GM12801 (cell line): ENCODE measurements around the gene N4BP2L2.

ENCODE experiments used
- TF ChIP-seq, protein P1 (sequence below): IDR thresholded peaks from one replicate; pipeline ENCODE4 v1.5.1; 2011; ENCODE audit warnings: control low read depth; ENCODE audit not compliant: insufficient read length; ENCODE audit errors: extremely low read depth

The N4BP2L2 gene

DNA sequence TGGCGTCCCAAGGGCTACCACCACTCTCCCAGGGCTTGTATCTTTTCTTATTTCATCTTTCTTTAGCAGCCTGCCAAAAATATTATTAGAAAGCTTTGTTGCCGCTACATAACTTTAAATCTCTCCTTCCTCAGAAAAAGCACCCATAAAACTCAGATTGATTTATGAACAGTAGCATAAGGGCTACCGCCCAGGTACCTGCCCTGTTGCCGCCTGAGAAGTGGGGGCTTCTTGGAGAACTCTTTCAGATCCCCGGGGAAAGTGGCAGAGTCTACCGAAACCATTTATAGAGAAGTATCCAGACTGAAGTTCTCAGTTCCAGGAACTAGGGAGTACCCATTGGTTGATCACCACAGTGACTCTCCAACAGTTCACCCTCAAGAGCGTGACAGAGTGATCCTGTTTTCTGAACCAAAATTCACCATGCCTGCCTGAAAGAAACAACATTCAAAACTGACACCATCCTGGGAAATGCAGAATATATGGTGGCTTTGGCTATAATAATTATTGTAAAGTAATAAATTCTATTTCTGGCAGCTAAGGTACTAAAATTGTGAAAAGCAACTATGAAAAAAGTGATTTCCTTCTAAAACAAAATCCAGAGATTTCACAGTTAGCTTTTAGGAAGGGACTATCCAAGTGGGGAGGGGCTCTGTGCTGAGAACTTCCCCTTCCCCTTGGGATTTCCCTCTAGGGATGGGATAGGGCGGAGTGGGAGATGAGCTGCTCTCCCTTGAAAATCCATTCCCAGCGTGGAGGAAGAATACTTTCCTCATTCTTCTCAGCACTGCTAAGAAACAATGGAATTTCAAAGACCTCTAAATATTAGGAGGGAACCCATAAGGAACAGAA is 109.8 kb downstream of the N4BP2L2 start:
- TF ChIP-seq, protein P1, sequence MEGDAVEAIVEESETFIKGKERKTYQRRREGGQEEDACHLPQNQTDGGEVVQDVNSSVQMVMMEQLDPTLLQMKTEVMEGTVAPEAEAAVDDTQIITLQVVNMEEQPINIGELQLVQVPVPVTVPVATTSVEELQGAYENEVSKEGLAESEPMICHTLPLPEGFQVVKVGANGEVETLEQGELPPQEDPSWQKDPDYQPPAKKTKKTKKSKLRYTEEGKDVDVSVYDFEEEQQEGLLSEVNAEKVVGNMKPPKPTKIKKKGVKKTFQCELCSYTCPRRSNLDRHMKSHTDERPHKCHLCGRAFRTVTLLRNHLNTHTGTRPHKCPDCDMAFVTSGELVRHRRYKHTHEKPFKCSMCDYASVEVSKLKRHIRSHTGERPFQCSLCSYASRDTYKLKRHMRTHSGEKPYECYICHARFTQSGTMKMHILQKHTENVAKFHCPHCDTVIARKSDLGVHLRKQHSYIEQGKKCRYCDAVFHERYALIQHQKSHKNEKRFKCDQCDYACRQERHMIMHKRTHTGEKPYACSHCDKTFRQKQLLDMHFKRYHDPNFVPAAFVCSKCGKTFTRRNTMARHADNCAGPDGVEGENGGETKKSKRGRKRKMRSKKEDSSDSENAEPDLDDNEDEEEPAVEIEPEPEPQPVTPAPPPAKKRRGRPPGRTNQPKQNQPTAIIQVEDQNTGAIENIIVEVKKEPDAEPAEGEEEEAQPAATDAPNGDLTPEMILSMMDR, result no peak

DNA sequence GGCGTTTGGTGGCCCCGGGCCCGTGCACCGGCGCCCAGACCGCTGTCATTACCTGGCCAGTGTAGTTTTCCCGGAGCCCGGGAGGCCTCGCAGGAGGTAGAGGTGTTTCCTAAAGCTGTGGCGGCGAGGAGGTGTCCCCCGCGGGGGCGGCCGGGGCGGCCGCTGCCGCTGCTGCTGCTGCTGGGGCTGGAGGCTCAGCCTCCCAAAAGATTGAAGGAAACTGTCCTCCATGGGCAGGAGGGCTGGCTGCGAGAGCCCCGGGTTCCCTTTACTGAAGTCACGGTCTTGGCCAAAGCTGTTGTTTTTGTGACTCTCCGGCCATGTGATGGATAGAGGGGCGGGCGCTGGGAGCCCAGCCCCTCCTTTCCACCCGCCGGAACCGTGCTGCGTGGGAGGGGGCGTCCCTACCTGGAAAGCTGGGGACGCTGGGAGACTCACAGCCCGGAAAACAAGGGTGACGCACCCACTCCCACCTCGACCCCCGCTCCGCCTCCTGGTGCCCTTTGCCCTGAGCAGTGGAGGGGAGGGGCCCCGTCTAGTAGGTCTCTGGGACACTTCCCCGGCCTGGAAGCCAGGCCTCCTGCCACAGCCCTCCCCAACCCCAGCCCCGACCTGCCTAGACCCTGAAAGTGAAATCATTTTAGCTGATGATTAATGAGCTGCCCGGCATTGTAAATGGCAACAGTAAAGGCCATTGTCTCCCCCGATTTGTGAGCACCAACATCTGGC is 110.6 kb downstream of the N4BP2L2 start, which contains the start of gene N4BP2L1:
Gene N4BP2L1 (minus strand): TSS at position 279 of the 729 bp plus-strand sequence. CDS start 48 bp downstream, at position 231.
- TF ChIP-seq, protein P1, result no peak

DNA sequence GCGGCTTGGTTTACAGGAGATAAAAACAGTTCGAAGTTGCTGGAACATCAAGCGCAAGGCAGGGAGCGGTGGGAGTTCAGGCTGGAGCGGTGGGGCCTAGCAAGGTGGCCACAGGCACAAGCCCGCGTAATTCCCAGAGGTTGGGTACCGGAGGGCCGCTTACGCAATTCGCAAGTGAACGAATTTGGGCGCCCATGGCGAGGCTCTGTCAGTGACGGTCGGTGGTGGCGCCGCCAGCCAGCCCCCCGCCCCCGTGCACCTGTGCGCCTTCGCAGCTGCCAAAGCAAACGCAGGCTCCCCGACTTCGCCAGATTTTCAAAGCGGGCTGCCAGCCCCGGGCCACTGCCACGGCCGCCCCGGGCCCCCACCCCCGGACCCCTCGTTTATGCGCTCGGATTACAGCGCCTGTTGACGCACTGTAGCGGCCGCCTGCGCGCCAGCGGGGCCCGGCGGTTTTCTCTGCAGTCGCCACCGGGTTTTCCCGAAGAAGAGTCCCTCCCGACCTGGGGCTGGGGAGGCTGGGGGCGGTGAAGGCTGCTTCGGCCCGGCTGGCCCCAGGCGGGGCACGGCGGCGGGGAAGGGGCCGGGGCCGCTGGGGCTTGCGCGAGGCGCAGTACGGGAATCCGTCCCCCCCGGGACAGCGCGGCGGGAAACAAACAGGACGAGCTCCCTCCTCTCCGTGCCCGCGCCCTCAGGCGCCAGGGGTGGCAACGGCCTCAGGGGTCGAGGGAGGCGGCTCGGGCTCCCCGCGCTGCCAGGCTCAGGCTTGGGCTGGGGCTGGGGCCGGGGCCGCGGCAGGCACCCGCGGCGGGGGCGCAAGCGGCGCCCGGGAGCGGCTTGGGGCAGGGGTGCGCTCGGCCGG is 111.4 kb downstream of the N4BP2L2 start:
- TF ChIP-seq, protein P1, result no peak

DNA sequence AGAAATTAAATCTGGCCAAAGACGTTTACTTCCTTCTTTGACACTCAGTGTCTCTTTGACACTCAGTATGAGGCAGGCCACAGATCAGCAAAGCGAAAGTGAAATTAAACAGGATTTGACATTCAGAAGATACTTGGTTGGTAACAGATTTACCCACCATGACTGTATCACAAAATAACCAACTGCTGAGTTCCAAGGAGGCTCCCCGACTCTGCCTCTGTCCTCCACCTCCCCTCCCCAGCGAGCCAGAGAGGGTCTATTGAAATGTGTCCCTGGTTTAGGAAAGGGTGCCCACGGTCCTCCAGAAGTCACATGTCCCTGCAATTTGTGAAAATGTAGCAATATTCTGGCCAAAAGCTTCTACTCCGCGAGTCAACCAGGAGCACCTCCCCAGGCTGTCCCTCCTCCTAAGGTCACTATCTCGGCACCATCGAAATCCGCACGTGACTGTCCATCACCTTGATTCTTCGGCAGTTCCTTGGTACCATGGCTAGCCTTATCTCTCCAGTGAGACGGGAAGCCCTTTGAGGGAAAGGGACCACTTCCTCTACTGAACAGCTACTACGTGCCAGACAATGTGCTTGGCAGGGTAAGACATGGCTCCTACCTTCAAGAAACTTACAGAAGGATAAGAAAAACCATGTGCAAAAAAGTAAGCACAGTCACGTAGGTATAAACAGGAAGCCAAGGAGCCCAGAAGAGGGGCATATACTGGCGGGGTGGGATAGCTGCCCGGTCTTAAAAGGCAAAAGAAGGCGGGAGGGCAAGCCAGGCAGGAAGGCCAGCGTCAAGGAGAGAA is 112.2 kb downstream of the N4BP2L2 start:
- TF ChIP-seq, protein P1, result no peak

DNA sequence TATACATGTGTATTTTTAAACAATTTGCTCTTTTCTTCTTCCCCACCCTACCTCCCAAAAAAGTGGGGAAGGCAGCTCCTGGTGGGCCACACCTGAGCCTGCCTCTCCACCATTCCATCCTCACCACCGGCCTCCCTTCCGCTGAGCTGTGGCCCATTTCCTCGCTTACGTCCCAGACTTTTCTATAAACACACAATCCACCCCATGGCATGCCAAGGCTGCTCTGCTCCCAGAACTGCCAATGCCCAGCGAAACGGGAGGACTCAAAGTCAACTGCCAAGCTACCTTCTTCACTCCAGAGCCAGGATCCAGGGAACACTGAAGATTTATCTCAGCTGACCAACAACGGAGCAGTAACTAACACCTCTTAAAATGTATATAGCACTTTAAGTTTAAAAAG is 113.4 kb downstream of the N4BP2L2 start:
- TF ChIP-seq, protein P1, result no peak

DNA sequence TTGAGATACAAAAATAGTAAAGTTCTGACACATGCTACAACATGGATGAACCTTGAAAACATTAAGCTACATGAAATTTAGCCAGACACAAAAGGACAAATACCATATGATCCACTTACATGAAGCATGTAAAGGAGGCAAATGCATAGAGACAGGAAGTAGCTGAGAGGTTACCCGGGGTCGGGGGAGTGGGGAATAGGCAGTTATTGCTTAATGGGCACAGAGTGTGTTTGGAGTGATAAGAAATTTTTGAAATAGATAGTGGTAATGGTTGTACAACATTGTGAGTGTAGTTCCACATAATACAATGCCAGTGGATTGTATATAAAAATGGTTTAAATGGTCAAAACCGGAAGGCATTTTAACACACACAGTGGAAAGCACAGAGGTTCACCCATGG is 115.0 kb downstream of the N4BP2L2 start:
- TF ChIP-seq, protein P1, result no peak
